Measurements from ENCODE around the gene SLC25A10. TPM values are rescaled to one million over a fixed set of nuclear protein-coding genes. Genes with fewer than 3 reads are reported as not detected.

Gene SLC25A10
- total and polyA plus RNA-seq, 2 donors (not counting 3 experiments of a cell fraction or from before 2014, with no cell fraction given), result 16.7 to 17.2 TPM

DNA sequence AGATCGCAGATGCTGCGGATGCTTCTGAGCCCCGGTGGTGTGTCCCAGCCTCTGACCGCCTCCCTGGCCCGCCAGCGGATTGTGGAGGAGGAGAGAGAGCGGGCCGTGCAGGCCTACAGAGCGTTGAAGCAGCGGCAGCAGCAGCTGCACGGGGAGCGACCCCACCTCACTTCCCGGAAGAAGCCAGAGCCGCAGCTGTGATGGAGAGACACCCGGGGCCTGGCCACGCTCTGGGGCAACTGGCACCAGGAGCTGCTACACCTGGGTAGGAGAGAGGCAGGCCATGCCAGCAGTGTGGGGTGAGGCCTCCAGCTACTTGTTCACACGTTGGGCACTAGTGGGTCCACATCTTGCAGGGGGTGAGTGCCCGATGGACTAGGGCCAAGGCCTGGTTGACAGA, 39.6 kb upstream of the SLC25A10 start:
- DNase-seq (ENCODE audit: low read depth, low spot score), result no peak
- ChIA-PET POLR2A (no interaction called here), CTCF (no interaction called here)
- no peak overlapping the region for H3K4me3 ChIP-seq (replicated peaks in 1 of 3; ENCODE audit: insufficient read depth in 1 of 3, low read depth in 1 of 3, low read length in 3 of 3)
- no peaks in the 10 kb centered on the region for H4K20me1 ChIP-seq (replicated peaks; ENCODE audit: control insufficient read depth, extremely low read depth, insufficient read depth, low read length)
- dilution Hi-C loops (cut with MboI; ENCODE audit: extremely low pct_ligation_motif_present, low sequenced_read_pairs) (no loop called here), intact Hi-C loops (cut with micrococcal nuclease) (no loop called here)
- H3K27me3 ChIP-seq (ENCODE audit: control insufficient read depth in 2 of 2, insufficient read depth in 2 of 2, low read length in 2 of 2), result no peaks in the 10 kb centered on the region
- FAIRE-seq, result no peak
- H3K4me1 ChIP-seq (ENCODE audit: control insufficient read depth, extremely low read depth, insufficient read depth, low read length), result peaks cover 8% of the 10 kb centered on the region
- no peak overlapping the region for H3K27ac ChIP-seq (ENCODE audit: insufficient read depth, low read depth, low read length)
- peaks cover 4 to 37% of the 10 kb centered on the region in 2 experiments for H3K36me3 ChIP-seq (ENCODE audit: control insufficient read depth in 2 of 2, extremely low read depth in 1 of 2, insufficient read depth in 2 of 2, low read length in 2 of 2)
- no peaks in the 10 kb centered on the region for H3K9me3 ChIP-seq (replicated peaks; ENCODE audit: control insufficient read depth, insufficient read depth, low read length)
- H3K4me2 ChIP-seq (ENCODE audit: insufficient read depth, low read length), result no peak overlapping the region
- BruUV-seq (replicated peaks), result no TSS peak
- peaks cover 11% of the 10 kb centered on the region for H3K79me2 ChIP-seq (ENCODE audit: control insufficient read depth, insufficient read depth, low read length)
- H3K9me1 ChIP-seq (replicated peaks; ENCODE audit: control insufficient read depth, extremely low read depth, insufficient read depth, low read length), result no peaks in the 10 kb centered on the region
- H2AFZ ChIP-seq (ENCODE audit: low read depth, low read length), result no peak overlapping the region
- TF ChIP-seq JUN (IDR thresholded peaks at IDR 0.05; ENCODE audit: borderline replicate concordance, insufficient read depth, insufficient read length, low read depth) (no peak), EZH2 (IDR thresholded peaks at IDR 0.05; ENCODE audit: borderline replicate concordance, low read depth, low read length, severe bottlenecking) (no peak), GATA2 (IDR thresholded peaks at IDR 0.05; ENCODE audit: insufficient read depth, insufficient read length, low read depth, low read length) (no peak), FOS (IDR thresholded peaks at IDR 0.05; ENCODE audit: borderline replicate concordance, insufficient read depth, low read length) (no peak), POLR2A (IDR thresholded peaks at IDR 0.05; ENCODE audit: low read depth, low read length) (no peak), POLR2AphosphoS5 (IDR thresholded peaks at IDR 0.05; ENCODE audit: insufficient read depth, low read depth, low read length) (no peak), CTCF (IDR thresholded peaks at IDR 0.05; ENCODE audit: extremely low read depth in 1 of 2, insufficient read depth in 1 of 2, low read depth in 1 of 2, low read length in 2 of 2) (no peak), MYC (IDR thresholded peaks at IDR 0.05; ENCODE audit: low read depth, low read length) (no peak)
- TF ChIP-seq, protein P1, sequence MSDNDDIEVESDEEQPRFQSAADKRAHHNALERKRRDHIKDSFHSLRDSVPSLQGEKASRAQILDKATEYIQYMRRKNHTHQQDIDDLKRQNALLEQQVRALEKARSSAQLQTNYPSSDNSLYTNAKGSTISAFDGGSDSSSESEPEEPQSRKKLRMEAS (IDR thresholded peaks at IDR 0.05; ENCODE audit: insufficient read depth, insufficient read length), result no peak
- no peak overlapping the region for H3K9ac ChIP-seq (replicated peaks; ENCODE audit: extremely low read depth, insufficient read depth, low read length)
